SJSA1 (cell line): ENCODE results near the gene COL6A1. TPM values are rescaled to one million over a fixed set of nuclear protein-coding genes. Genes with fewer than 3 reads are reported as not detected.

Experiments used
- DNase-seq, 2 experiments: peaks; one replicate each; pipeline ENCODE4 v3.0.0-alpha.2; 2015 to 2020; ENCODE audit warnings: low spot score in 2 of 2, low read depth in 1 of 2
- H3K27ac ChIP-seq: fragments of 250-450 bp; sonication (Bioruptor Pico); 2 replicates; pipeline ENCODE4 v1.5.1; 2020; ENCODE audit warnings: mild to moderate bottlenecking, moderate library complexity
- H3K27me3 ChIP-seq: fragments of 250-450 bp; sonication (Bioruptor Pico); replicated peaks from 2 replicates; pipeline ENCODE4 v1.5.1; 2020; ENCODE audit warnings: mild to moderate bottlenecking, moderate library complexity
- H3K36me3 ChIP-seq: fragments of 250-450 bp; sonication (Bioruptor Pico); 2 replicates; pipeline ENCODE4 v1.5.1; 2020; ENCODE audit warnings: mild to moderate bottlenecking
- H3K4me1 ChIP-seq: fragments of 250-450 bp; sonication (Bioruptor Pico); replicated peaks from 2 replicates; pipeline ENCODE4 v1.6.1; 2021; ENCODE audit warnings: mild to moderate bottlenecking
- H3K4me3 ChIP-seq: fragments of 250-450 bp; sonication (Bioruptor Pico); 2 replicates; pipeline ENCODE4 v1.5.1; 2020; ENCODE audit warnings: mild to moderate bottlenecking
- H3K9me3 ChIP-seq: fragments of 250-450 bp; sonication (Bioruptor Pico); replicated peaks from 2 replicates; pipeline ENCODE4 v1.5.1; 2020; ENCODE audit warnings: mild to moderate bottlenecking
- total RNA-seq: library from RNA; depleted of rRNA; stranded (reverse); fragments of >200 nt; shearing (Covaris generic); gene quantifications from 2 replicates; pipeline ENCODE4 v1.2.3, GENCODE V29; 2014

COL6A1 gene
- total RNA-seq, 1 experiment from 2014 or later = 149 TPM

GRCh38 chr21:46012154-46012553 lies 30.6 kb downstream of the COL6A1 start:
- DNase-seq = no peak
- Histone ChIP-seq H3K27ac (no peak overlapping the region), H3K9me3 (peaks cover 3% of the 10 kb centered on the region; the same call in 1 of the 2 replicates), H3K27me3 (peaks cover 19% of the 10 kb centered on the region; the same call in 1 of the 2 replicates), H3K4me3 (no peak overlapping the region), H3K36me3 (no peaks in the 10 kb centered on the region), H3K4me1 (no peaks in the 10 kb centered on the region)

- Histone ChIP-seq H3K9me3 (no peaks in the 10 kb centered on the region), H3K27ac (no peak overlapping the region), H3K27me3 (peaks cover 23% of the 10 kb centered on the region; the same call in 1 of the 2 replicates), H3K36me3 (no peaks in the 10 kb centered on the region), H3K4me1 (no peaks in the 10 kb centered on the region), H3K4me3 (no peak overlapping the region)
- no peak for DNase-seq
Observed at GRCh38 chr21:46014828-46015227, 33.3 kb downstream of the COL6A1 start.

GRCh38 chr21:46017148-46017547 lies 35.6 kb downstream of the COL6A1 start:
- H3K36me3 ChIP-seq = no peaks in the 10 kb centered on the region
- no peak overlapping the region for H3K4me3 ChIP-seq
- H3K27me3 ChIP-seq = peaks cover 19% of the 10 kb centered on the region; the same call in 1 of the 2 replicates
- DNase-seq = no peak
- no peaks in the 10 kb centered on the region for H3K4me1 ChIP-seq
- no peak overlapping the region for H3K27ac ChIP-seq
- no peaks in the 10 kb centered on the region for H3K9me3 ChIP-seq

GRCh38 chr21:46017695-46018094 lies 36.1 kb downstream of the COL6A1 start:
- no peak overlapping the region for H3K27ac ChIP-seq
- peaks cover 17% of the 10 kb centered on the region; the same call in 1 of the 2 replicates for H3K27me3 ChIP-seq
- DNase-seq = no peak
- no peaks in the 10 kb centered on the region for H3K9me3 ChIP-seq
- no peaks in the 10 kb centered on the region for H3K36me3 ChIP-seq
- no peaks in the 10 kb centered on the region for H3K4me1 ChIP-seq
- no peak overlapping the region for H3K4me3 ChIP-seq

GRCh38 chr21:46018615-46019014 lies 37.0 kb downstream of the COL6A1 start:
- no peaks in the 10 kb centered on the region for H3K4me1 ChIP-seq
- no peak for DNase-seq
- peaks cover 17% of the 10 kb centered on the region; the same call in 1 of the 2 replicates for H3K27me3 ChIP-seq
- H3K27ac ChIP-seq = no peak overlapping the region
- no peak overlapping the region for H3K4me3 ChIP-seq
- no peaks in the 10 kb centered on the region for H3K36me3 ChIP-seq
- H3K9me3 ChIP-seq = no peaks in the 10 kb centered on the region

GRCh38 chr21:46020581-46020980 lies 39.0 kb downstream of the COL6A1 start:
- no peak overlapping the region for H3K4me3 ChIP-seq
- peaks cover 17% of the 10 kb centered on the region; the same call in 1 of the 2 replicates for H3K27me3 ChIP-seq
- H3K36me3 ChIP-seq = no peaks in the 10 kb centered on the region
- H3K4me1 ChIP-seq = no peaks in the 10 kb centered on the region
- H3K27ac ChIP-seq = no peak overlapping the region
- H3K9me3 ChIP-seq = no peaks in the 10 kb centered on the region
- no peak for DNase-seq

- Histone ChIP-seq H3K4me1 (no peaks in the 10 kb centered on the region), H3K36me3 (no peaks in the 10 kb centered on the region), H3K27ac (no peak overlapping the region), H3K4me3 (no peak overlapping the region), H3K9me3 (no peaks in the 10 kb centered on the region), H3K27me3 (peaks cover 8% of the 10 kb centered on the region; the same call in 1 of the 2 replicates)
- no peak for DNase-seq
Observed at GRCh38 chr21:46021398-46021797, 39.8 kb downstream of the COL6A1 start.

GRCh38 chr21:46021978-46022544 lies 40.5 kb downstream of the COL6A1 start:
- no peaks in the 10 kb centered on the region for H3K9me3 ChIP-seq
- H3K4me1 ChIP-seq = no peaks in the 10 kb centered on the region
- no peaks in the 10 kb centered on the region for H3K36me3 ChIP-seq
- H3K27ac ChIP-seq = no peak overlapping the region
- DNase-seq = no peak
- H3K27me3 ChIP-seq = peaks cover 3% of the 10 kb centered on the region; the same call in 1 of the 2 replicates
- no peak overlapping the region for H3K4me3 ChIP-seq

- no peak for DNase-seq
- Histone ChIP-seq H3K4me1 (no peaks in the 10 kb centered on the region), H3K27ac (no peak overlapping the region), H3K4me3 (no peak overlapping the region), H3K36me3 (no peaks in the 10 kb centered on the region), H3K9me3 (no peaks in the 10 kb centered on the region), H3K27me3 (peaks cover 3% of the 10 kb centered on the region; the same call in 1 of the 2 replicates)
Observed at GRCh38 chr21:46022551-46023525, 41.3 kb downstream of the COL6A1 start.

GRCh38 chr21:46023555-46023954 lies 42.0 kb downstream of the COL6A1 start:
- DNase-seq = no peak
- Histone ChIP-seq H3K36me3 (no peaks in the 10 kb centered on the region), H3K4me3 (no peak overlapping the region), H3K4me1 (no peaks in the 10 kb centered on the region), H3K9me3 (no peaks in the 10 kb centered on the region), H3K27ac (no peak overlapping the region), H3K27me3 (no peaks in the 10 kb centered on the region; the same call in 1 of the 2 replicates)

GRCh38 chr21:46024141-46024540 lies 42.6 kb downstream of the COL6A1 start:
- no peaks in the 10 kb centered on the region for H3K27me3 ChIP-seq
- H3K4me3 ChIP-seq = no peak overlapping the region
- H3K9me3 ChIP-seq = peaks cover 3% of the 10 kb centered on the region; the same call in 1 of the 2 replicates
- no peak overlapping the region for H3K27ac ChIP-seq
- H3K4me1 ChIP-seq = no peaks in the 10 kb centered on the region
- H3K36me3 ChIP-seq = no peaks in the 10 kb centered on the region
- no peak for DNase-seq

- Histone ChIP-seq H3K4me1 (no peaks in the 10 kb centered on the region), H3K9me3 (peaks cover 3% of the 10 kb centered on the region; the same call in 1 of the 2 replicates), H3K27me3 (no peaks in the 10 kb centered on the region), H3K36me3 (no peaks in the 10 kb centered on the region), H3K4me3 (no peak overlapping the region), H3K27ac (no peak overlapping the region)
- no peak for DNase-seq
Observed at GRCh38 chr21:46025113-46025770, 43.7 kb downstream of the COL6A1 start.

- DNase-seq = no peak
- H3K27me3 ChIP-seq = no peaks in the 10 kb centered on the region
- H3K27ac ChIP-seq = no peak overlapping the region
- no peaks in the 10 kb centered on the region for H3K36me3 ChIP-seq
- peaks cover 3% of the 10 kb centered on the region; the same call in 1 of the 2 replicates for H3K9me3 ChIP-seq
- no peaks in the 10 kb centered on the region for H3K4me1 ChIP-seq
- H3K4me3 ChIP-seq = no peak overlapping the region
Observed at GRCh38 chr21:46027851-46028493, 46.4 kb downstream of the COL6A1 start.
